GM20000 (cell line): ENCODE measurements around the gene CTBP1.

Source experiments
- DNase-seq: peaks from one replicate; pipeline ENCODE4 v3.0.0; 2012; ENCODE audit warnings: low spot score
- CTCF ChIP-seq: IDR thresholded peaks from 2 replicates; pipeline ENCODE4 v1.5.1; 2012; ENCODE audit warnings: mild to moderate bottlenecking, control low read depth; ENCODE audit errors: extremely low read depth, missing control alignments

Gene CTBP1

GRCh38 chr4:1250527-1250812 lies 1.5 kb upstream of the CTBP1 start:
- TF ChIP-seq CTCF: no peak
- DNase-seq: no peak

GRCh38 chr4:1249731-1250526 lies 999 bp upstream of the CTBP1 start:
- no peak for TF ChIP-seq CTCF
- DNase-seq: peak; percentile 78

- no peak for TF ChIP-seq CTCF
- peak; percentile 96 for DNase-seq
Measured at GRCh38 chr4:1249148-1249730, 309 bp upstream of the CTBP1 start.

GRCh38 chr4:1247864-1248244 lies 1.1 kb downstream of the CTBP1 start:
- no peak for DNase-seq
- no peak for TF ChIP-seq CTCF

- TF ChIP-seq CTCF: no peak
- peak; percentile 66 for DNase-seq
Measured at GRCh38 chr4:1246901-1247863, 1.7 kb downstream of the CTBP1 start.

- DNase-seq: peak; percentile 42
- TF ChIP-seq CTCF: no peak
Measured at GRCh38 chr4:1246111-1246881, 2.6 kb downstream of the CTBP1 start.
